K562 (cell line): ENCODE results near the gene LRRC74B. TPM values are rescaled to one million over a fixed set of nuclear protein-coding genes. Genes with fewer than 3 reads are reported as not detected.

ENCODE experiments used
- BRCA1 ChIP-seq, 2 experiments: fragments of 450-650 bp in 1 of 2; sonication (generic) in 1 of 2; formaldehyde crosslinking in 1 of 2; IDR thresholded peaks; 2 replicates each; pipeline versions ENCODE4 v1.5.0 to v1.6.1; 2017 to 2020; ENCODE audit warnings: mild to moderate bottlenecking in 1 of 2, missing genetic modification reagents in 1 of 2
- MAZ ChIP-seq, 2 experiments: fragments of 450-650 bp in 1 of 2; sonication (generic) in 1 of 2; formaldehyde crosslinking; IDR thresholded peaks in 1 of 2; conservative IDR thresholded peaks in 1 of 2; 2 replicates each; pipeline versions ENCODE4 v1.4.0 to v1.5.0; 2020; ENCODE audit warnings: mild to moderate bottlenecking in 1 of 2, missing genetic modification reagents in 1 of 2
- MTF1 ChIP-seq: fragments of 250-450 bp; sonication (Bioruptor Pico); IDR thresholded peaks from 2 replicates; pipeline ENCODE4 v1.9.0; 2021; ENCODE audit warnings: moderate library complexity, mild to moderate bottlenecking, inconsistent platforms, borderline replicate concordance
- NCOA4 ChIP-seq: fragments of 450-650 bp; IDR thresholded peaks from 2 replicates; pipeline ENCODE4 v1.6.1; 2018; ENCODE audit warnings: mild to moderate bottlenecking; ENCODE audit not compliant: partially characterized antibody
- POLR3A ChIP-seq: IDR thresholded peaks from 2 replicates; pipeline ENCODE4 v1.6.1; 2011; ENCODE audit warnings: borderline replicate concordance, mild to moderate bottlenecking, moderate library complexity; ENCODE audit not compliant: insufficient read length, insufficient read depth; ENCODE audit errors: extremely low read depth
- RCOR1 ChIP-seq, 2 experiments: IDR thresholded peaks; 2 replicates each; pipeline ENCODE4 v1.6.1; 2012; ENCODE audit warnings: low read depth in 2 of 2, low read length in 2 of 2, borderline replicate concordance in 1 of 2, improper control_type of control experiment in 1 of 2
- SNIP1 ChIP-seq: fragments of 450-650 bp; IDR thresholded peaks from 2 replicates; pipeline ENCODE4 v1.7.1; 2017; ENCODE audit warnings: low read depth, mild to moderate bottlenecking
- SUPT5H ChIP-seq: fragments of 450-650 bp; IDR thresholded peaks from 2 replicates; pipeline ENCODE4 v1.6.1; 2016
- TFAM ChIP-seq: fragments of 250-450 bp; sonication (Bioruptor Pico); conservative IDR thresholded peaks from 2 replicates; pipeline ENCODE4 v1.5.0; 2021; ENCODE audit warnings: mild to moderate bottlenecking, moderate library complexity
- YBX1 ChIP-seq: fragments of 450-650 bp; IDR thresholded peaks from 2 replicates; pipeline ENCODE4 v1.7.1; 2016; ENCODE audit warnings: mild to moderate bottlenecking
- ZNF436 ChIP-seq: fragments of 250-450, 450-650 bp; sonication (Bioruptor Pico); formaldehyde crosslinking; IDR thresholded peaks from 2 replicates; pipeline ENCODE4 v1.7.0; 2020; ENCODE audit warnings: mild to moderate bottlenecking
- ZNF695 ChIP-seq: fragments of 450-650 bp; formaldehyde crosslinking; IDR thresholded peaks from 2 replicates; pipeline ENCODE4 v1.4.0; 2020; ENCODE audit warnings: mild to moderate bottlenecking, moderate library complexity
- ZNF766 ChIP-seq: fragments of 200-800 bp; sonication (Bioruptor generic); conservative IDR thresholded peaks from 2 replicates; pipeline ENCODE4 v1.6.1; 2016; ENCODE audit warnings: missing genetic modification characterization, missing compliant biosample characterization
- polyA plus RNA-seq, 8 experiments: library from polyadenylated mRNA; depleted of rRNA in 4 of 8; stranded (reverse) in 5 of 8; unstranded in 3 of 8; fragments of >200 nt; fragmentation: Nextera tagmentation in 2 of 8; fragmentation: Illumina TruSeq in 1 of 8; extraction: Ambion mirVana in 2 of 8; extraction: Trizol in 1 of 8; gene quantifications; 2 replicates each; pipeline versions ENCODE4 v1.2.1 to v1.2.3, GENCODE V29; 2011 to 2014; ENCODE audit warnings: inconsistent platforms in 1 of 8, missing spikeins in 1 of 8
- total RNA-seq, 7 experiments: library from RNA; depleted of rRNA in 6 of 7; stranded (reverse); fragments of >200 nt in 6 of 7; fragmentation: Illumina TruSeq in 2 of 7; extraction: Trizol in 2 of 7; gene quantifications; 2 replicates each; pipeline versions ENCODE4 v1.2.1 to v1.2.3, GENCODE V29; 2011 to 2021; ENCODE audit warnings: low replicate concordance in 1 of 7
- TF ChIP-seq, protein P1 (sequence below): fragments of 450-650 bp; IDR thresholded peaks from one replicate; pipeline ENCODE4 v1.6.1; 2018; ENCODE audit warnings: mild to moderate bottlenecking, moderate library complexity; ENCODE audit not compliant: partially characterized antibody
- TF ChIP-seq, protein P2 (sequence below): fragments of 250-450 bp; sonication (Bioruptor Pico); IDR thresholded peaks from 2 replicates; pipeline ENCODE4 v1.8.0; 2021; ENCODE audit warnings: moderate library complexity, mild to moderate bottlenecking, inconsistent platforms
- TF ChIP-seq, protein P3 (sequence below): fragments of 150-350 bp; IDR thresholded peaks from 2 replicates; pipeline ENCODE4 v1.6.1; 2014; ENCODE audit warnings: low read depth, mild to moderate bottlenecking, low read length, borderline replicate concordance
- TF ChIP-seq, protein P4 (sequence below): fragments of 250-450 bp; sonication (Bioruptor Pico); IDR thresholded peaks from 2 replicates; pipeline ENCODE4 v1.4.0; 2020; ENCODE audit warnings: mild to moderate bottlenecking, moderate library complexity

The LRRC74B gene
- total and polyA plus RNA-seq, 9 of the 15 experiments (the other 6 are each of a cell fraction or from before 2014, with no cell fraction given) = not detected

DNA sequence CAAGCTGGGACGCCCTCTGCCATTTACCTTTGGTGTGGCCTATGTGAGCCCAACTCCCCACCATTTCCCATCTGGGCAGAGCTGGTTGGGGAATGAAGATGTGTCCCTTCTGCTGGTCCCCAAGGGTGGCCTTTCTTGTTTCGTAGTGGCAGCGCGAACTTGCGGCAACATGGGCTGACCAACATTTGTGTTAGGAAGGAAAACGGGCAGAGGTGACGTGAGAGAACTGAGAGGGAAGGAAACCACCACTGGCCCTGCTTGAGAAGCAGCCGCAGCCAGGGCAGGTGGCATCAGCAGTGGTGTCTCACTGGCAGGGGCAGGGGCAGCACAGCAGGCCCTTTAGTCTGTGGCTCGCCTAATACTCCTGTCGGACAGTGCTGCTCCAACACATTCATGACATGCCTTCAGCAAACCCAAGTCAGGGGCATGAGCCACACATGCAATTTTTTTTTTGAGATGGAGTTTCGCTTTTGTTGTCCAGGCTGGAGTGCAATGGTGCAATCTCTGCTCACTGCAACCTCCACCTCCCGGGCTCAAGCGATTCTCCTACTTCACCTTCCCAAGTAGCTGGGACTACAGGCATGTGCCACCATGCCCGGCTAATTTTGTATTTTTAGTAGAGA, 29.9 kb downstream of the LRRC74B start (continued):
- TF ChIP-seq ZNF766 (CRISPR knock-in tag) (no peak), ZNF436 (CRISPR knock-in tag) (no peak), ZNF695 (CRISPR knock-in tag) (peak; percentile 50; the same call in 1 of the 2 replicates), SNIP1 (no peak), MTF1 (peak; percentile 63; the same call in 1 of the 2 replicates), YBX1 (no peak), MAZ (CRISPR knock-in tag; conservative IDR thresholded peaks at IDR 0.05 in 1 of 2, IDR thresholded peaks at IDR 0.05 in 1 of 2) (peak in 1 of 2 experiments; percentile 30; a peak in 1 of 4 replicates), SUPT5H (no peak), POLR3A (no peak), RCOR1 (IDR thresholded peaks at IDR 0.05; ENCODE audit: borderline replicate concordance in 1 of 2, low read depth in 2 of 2, low read length in 2 of 2) (no peak), TFAM (no peak), BRCA1 (IDR thresholded peaks at IDR 0.05) (no peak), BRCA1 (CRISPR knock-in tag; IDR thresholded peaks at IDR 0.05) (no peak), NCOA4 (no peak)
- TF ChIP-seq, protein P1, sequence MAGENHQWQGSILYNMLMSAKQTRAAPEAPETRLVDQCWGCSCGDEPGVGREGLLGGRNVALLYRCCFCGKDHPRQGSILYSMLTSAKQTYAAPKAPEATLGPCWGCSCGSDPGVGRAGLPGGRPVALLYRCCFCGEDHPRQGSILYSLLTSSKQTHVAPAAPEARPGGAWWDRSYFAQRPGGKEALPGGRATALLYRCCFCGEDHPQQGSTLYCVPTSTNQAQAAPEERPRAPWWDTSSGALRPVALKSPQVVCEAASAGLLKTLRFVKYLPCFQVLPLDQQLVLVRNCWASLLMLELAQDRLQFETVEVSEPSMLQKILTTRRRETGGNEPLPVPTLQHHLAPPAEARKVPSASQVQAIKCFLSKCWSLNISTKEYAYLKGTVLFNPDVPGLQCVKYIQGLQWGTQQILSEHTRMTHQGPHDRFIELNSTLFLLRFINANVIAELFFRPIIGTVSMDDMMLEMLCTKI = no peak
- TF ChIP-seq, protein P2, sequence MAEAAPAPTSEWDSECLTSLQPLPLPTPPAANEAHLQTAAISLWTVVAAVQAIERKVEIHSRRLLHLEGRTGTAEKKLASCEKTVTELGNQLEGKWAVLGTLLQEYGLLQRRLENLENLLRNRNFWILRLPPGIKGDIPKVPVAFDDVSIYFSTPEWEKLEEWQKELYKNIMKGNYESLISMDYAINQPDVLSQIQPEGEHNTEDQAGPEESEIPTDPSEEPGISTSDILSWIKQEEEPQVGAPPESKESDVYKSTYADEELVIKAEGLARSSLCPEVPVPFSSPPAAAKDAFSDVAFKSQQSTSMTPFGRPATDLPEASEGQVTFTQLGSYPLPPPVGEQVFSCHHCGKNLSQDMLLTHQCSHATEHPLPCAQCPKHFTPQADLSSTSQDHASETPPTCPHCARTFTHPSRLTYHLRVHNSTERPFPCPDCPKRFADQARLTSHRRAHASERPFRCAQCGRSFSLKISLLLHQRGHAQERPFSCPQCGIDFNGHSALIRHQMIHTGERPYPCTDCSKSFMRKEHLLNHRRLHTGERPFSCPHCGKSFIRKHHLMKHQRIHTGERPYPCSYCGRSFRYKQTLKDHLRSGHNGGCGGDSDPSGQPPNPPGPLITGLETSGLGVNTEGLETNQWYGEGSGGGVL (CRISPR knock-in tag) = no peak
- TF ChIP-seq, protein P3, sequence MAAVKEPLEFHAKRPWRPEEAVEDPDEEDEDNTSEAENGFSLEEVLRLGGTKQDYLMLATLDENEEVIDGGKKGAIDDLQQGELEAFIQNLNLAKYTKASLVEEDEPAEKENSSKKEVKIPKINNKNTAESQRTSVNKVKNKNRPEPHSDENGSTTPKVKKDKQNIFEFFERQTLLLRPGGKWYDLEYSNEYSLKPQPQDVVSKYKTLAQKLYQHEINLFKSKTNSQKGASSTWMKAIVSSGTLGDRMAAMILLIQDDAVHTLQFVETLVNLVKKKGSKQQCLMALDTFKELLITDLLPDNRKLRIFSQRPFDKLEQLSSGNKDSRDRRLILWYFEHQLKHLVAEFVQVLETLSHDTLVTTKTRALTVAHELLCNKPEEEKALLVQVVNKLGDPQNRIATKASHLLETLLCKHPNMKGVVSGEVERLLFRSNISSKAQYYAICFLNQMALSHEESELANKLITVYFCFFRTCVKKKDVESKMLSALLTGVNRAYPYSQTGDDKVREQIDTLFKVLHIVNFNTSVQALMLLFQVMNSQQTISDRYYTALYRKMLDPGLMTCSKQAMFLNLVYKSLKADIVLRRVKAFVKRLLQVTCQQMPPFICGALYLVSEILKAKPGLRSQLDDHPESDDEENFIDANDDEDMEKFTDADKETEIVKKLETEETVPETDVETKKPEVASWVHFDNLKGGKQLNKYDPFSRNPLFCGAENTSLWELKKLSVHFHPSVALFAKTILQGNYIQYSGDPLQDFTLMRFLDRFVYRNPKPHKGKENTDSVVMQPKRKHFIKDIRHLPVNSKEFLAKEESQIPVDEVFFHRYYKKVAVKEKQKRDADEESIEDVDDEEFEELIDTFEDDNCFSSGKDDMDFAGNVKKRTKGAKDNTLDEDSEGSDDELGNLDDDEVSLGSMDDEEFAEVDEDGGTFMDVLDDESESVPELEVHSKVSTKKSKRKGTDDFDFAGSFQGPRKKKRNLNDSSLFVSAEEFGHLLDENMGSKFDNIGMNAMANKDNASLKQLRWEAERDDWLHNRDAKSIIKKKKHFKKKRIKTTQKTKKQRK = no peak
- TF ChIP-seq, protein P4, sequence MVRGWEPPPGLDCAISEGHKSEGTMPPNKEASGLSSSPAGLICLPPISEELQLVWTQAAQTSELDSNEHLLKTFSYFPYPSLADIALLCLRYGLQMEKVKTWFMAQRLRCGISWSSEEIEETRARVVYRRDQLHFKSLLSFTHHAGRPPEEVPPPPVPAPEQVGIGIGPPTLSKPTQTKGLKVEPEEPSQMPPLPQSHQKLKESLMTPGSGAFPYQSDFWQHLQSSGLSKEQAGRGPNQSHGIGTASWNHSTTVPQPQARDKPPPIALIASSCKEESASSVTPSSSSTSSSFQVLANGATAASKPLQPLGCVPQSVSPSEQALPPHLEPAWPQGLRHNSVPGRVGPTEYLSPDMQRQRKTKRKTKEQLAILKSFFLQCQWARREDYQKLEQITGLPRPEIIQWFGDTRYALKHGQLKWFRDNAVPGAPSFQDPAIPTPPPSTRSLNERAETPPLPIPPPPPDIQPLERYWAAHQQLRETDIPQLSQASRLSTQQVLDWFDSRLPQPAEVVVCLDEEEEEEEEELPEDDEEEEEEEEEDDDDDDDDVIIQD (CRISPR knock-in tag) = 0 out of 2 replicates have a peak, but pooled peaks have one; percentile 50
